IMR-90 (cell line): ENCODE results near the gene GPHA2. TPM values are rescaled to one million over a fixed set of nuclear protein-coding genes. Genes with fewer than 3 reads are reported as not detected.

Experiments
- ATAC-seq: fragments of 200-7000 bp; cut with Tn5 transposase; 2 replicates; pipeline ENCODE4 v1.9.1; 2020; ENCODE audit warnings: low read depth, mild to moderate bottlenecking, moderate library complexity
- BruUV-seq: library from RNA; stranded (reverse); fragments of 400-500 nt; replicated peaks from 2 replicates; lab custom pipeline; 2021; lab: Mats Ljungman, UMichigan
- CTCF ChIA-PET: fragments of 300-600 bp; formaldehyde crosslinking; extraction: SDS; loops from one replicate; lab custom pipeline; 2021; ENCODE audit warnings: antibody characterized with exemption; lab: Yijun Ruan, JAX
- POLR2A ChIA-PET: fragments of 300-600 bp; sonication (Branson Sonifier 250); formaldehyde crosslinking; loops from one replicate; lab custom pipeline; 2022; ENCODE audit warnings: antibody characterized with exemption; ENCODE audit not compliant: unreplicated experiment; lab: Charles Lee
- DNase-seq: peaks from one replicate; pipeline ENCODE4 v3.0.0; 2013
- H2AFZ ChIP-seq: replicated peaks from 2 replicates; pipeline ENCODE3; 2013; ENCODE audit warnings: low read length, mild to moderate bottlenecking; ENCODE audit not compliant: poor library complexity
- H2AK5ac ChIP-seq: 2 replicates; pipeline ENCODE4 v1.6.1; 2013; ENCODE audit warnings: low read depth, low read length, inconsistent platforms
- H2AK9ac ChIP-seq: replicated peaks from 2 replicates; pipeline ENCODE3; 2013; ENCODE audit warnings: mild to moderate bottlenecking, low read depth, low read length, moderate library complexity; ENCODE audit not compliant: poor library complexity
- H2BK120ac ChIP-seq: 2 replicates; pipeline ENCODE4 v1.6.1; 2013; ENCODE audit warnings: low read depth, low read length, inconsistent platforms
- H2BK15ac ChIP-seq: 3 replicates; pipeline ENCODE4 v1.6.1; 2013; ENCODE audit warnings: low read depth, low read length, inconsistent platforms
- H2BK20ac ChIP-seq: 2 replicates; pipeline ENCODE4 v1.6.1; 2013; ENCODE audit warnings: low read depth, mild to moderate bottlenecking, inconsistent platforms, low read length, moderate library complexity
- H2BK5ac ChIP-seq: 2 replicates; pipeline ENCODE4 v1.6.1; 2013; ENCODE audit warnings: mild to moderate bottlenecking, low read depth, low read length, inconsistent platforms; ENCODE audit not compliant: poor library complexity, severe bottlenecking
- H3K14ac ChIP-seq: replicated peaks from 2 replicates; pipeline ENCODE4 v1.6.1; 2013; ENCODE audit warnings: low read depth, low read length, inconsistent platforms
- H3K18ac ChIP-seq: 2 replicates; pipeline ENCODE4 v1.6.1; 2013; ENCODE audit warnings: low read depth, low read length, control low read depth
- H3K23ac ChIP-seq: 2 replicates; pipeline ENCODE4 v1.6.1; 2013; ENCODE audit warnings: low read depth, low read length, inconsistent platforms
- H3K27ac ChIP-seq: 2 replicates; pipeline ENCODE4 v1.5.1; 2013; ENCODE audit warnings: mild to moderate bottlenecking, control low read depth, low read length; ENCODE audit not compliant: insufficient read depth
- H3K27me3 ChIP-seq: 2 replicates; pipeline ENCODE4 v1.6.1; 2013; ENCODE audit warnings: low read length; ENCODE audit not compliant: control insufficient read depth, insufficient read depth
- H3K36me3 ChIP-seq: 2 replicates; pipeline ENCODE4 v1.6.1; 2013; ENCODE audit warnings: low read length, mixed read lengths; ENCODE audit not compliant: control insufficient read depth, insufficient read depth
- H3K4ac ChIP-seq: 2 replicates; pipeline ENCODE4 v1.6.1; 2013; ENCODE audit warnings: low read depth, low read length, inconsistent platforms
- H3K4me1 ChIP-seq: 2 replicates; pipeline ENCODE4 v1.6.1; 2013; ENCODE audit warnings: low read length, mixed read lengths; ENCODE audit not compliant: control insufficient read depth, insufficient read depth
- H3K4me2 ChIP-seq: 2 replicates; pipeline ENCODE4 v1.6.1; 2013; ENCODE audit warnings: low read depth, mild to moderate bottlenecking, control low read depth, low read length, moderate library complexity
- H3K4me3 ChIP-seq: 2 replicates; pipeline ENCODE4 v1.5.1; 2013; ENCODE audit warnings: low read depth, mild to moderate bottlenecking, control low read depth, low read length, moderate library complexity; ENCODE audit not compliant: insufficient read depth
- H3K56ac ChIP-seq: 2 replicates; pipeline ENCODE4 v1.6.1; 2013; ENCODE audit warnings: low read length, inconsistent platforms; ENCODE audit not compliant: insufficient read depth; ENCODE audit errors: extremely low read depth
- H3K79me1 ChIP-seq, 2 experiments: 2 replicates each; pipeline ENCODE4 v1.6.1; 2013; ENCODE audit warnings: low read length in 2 of 2, inconsistent platforms in 1 of 2, low read depth in 1 of 2
- H3K9ac ChIP-seq: 2 replicates; pipeline ENCODE4 v1.6.1; 2013; ENCODE audit warnings: low read depth, low read length, control low read depth
- H3K9me1 ChIP-seq: 2 replicates; pipeline ENCODE4 v1.6.1; 2013; ENCODE audit warnings: low read length, inconsistent platforms; ENCODE audit not compliant: insufficient read depth
- H3K9me3 ChIP-seq: 2 replicates; pipeline ENCODE4 v1.6.1; 2013; ENCODE audit warnings: low read length; ENCODE audit not compliant: control insufficient read depth, insufficient read depth
- H4K20me1 ChIP-seq: 2 replicates; pipeline ENCODE4 v1.6.1; 2013; ENCODE audit warnings: low read length, inconsistent platforms; ENCODE audit not compliant: insufficient read depth
- H4K5ac ChIP-seq: 2 replicates; pipeline ENCODE4 v1.6.1; 2013; ENCODE audit warnings: mild to moderate bottlenecking, low read depth, low read length, control low read depth
- H4K8ac ChIP-seq, 2 experiments: 2 replicates each; pipeline ENCODE4 v1.6.1; 2013; ENCODE audit warnings: low read depth in 2 of 2, low read length in 2 of 2, control low read depth in 1 of 2, inconsistent platforms in 1 of 2
- H4K91ac ChIP-seq: 2 replicates; pipeline ENCODE4 v1.6.1; 2013; ENCODE audit warnings: low read depth, low read length, inconsistent platforms; ENCODE audit not compliant: insufficient read depth
- BHLHE40 ChIP-seq: fragments of 150-350 bp; IDR thresholded peaks from 2 replicates; pipeline ENCODE4 v1.6.1; 2016; ENCODE audit warnings: mild to moderate bottlenecking, low read depth, low read length
- CEBPB ChIP-seq: IDR thresholded peaks from 2 replicates; pipeline ENCODE4 v1.6.1; 2012; ENCODE audit warnings: low read depth, low read length, improper control_type of control experiment
- FOS ChIP-seq: fragments of 150-350 bp; IDR thresholded peaks from 2 replicates; pipeline ENCODE4 v1.6.1; 2016; ENCODE audit warnings: low read depth, low read length
- MAFK ChIP-seq: IDR thresholded peaks from 2 replicates; pipeline ENCODE4 v1.6.1; 2012; ENCODE audit warnings: low read depth, low read length, improper control_type of control experiment
- MXI1 ChIP-seq: IDR thresholded peaks from 2 replicates; pipeline ENCODE4 v1.6.1; 2012; ENCODE audit warnings: low read depth, mild to moderate bottlenecking, low read length, moderate library complexity, borderline replicate concordance
- NFE2L2 ChIP-seq: fragments of 150-350 bp; IDR thresholded peaks from 2 replicates; pipeline ENCODE4 v1.6.1; 2016; ENCODE audit warnings: low read depth, mild to moderate bottlenecking, low read length
- RAD21 ChIP-seq: IDR thresholded peaks from 2 replicates; pipeline ENCODE4 v1.6.1; 2012; ENCODE audit warnings: low read length, improper control_type of control experiment
- RCOR1 ChIP-seq: IDR thresholded peaks from 2 replicates; pipeline ENCODE4 v1.6.1; 2012; ENCODE audit warnings: mild to moderate bottlenecking, low read length, improper control_type of control experiment; ENCODE audit not compliant: insufficient replicate concordance
- SMC3 ChIP-seq: fragments of 150-350 bp; IDR thresholded peaks from 2 replicates; pipeline ENCODE4 v1.6.1; 2016; ENCODE audit warnings: low read depth, mild to moderate bottlenecking, antibody characterized with exemption, low read length, moderate library complexity
- USF2 ChIP-seq: fragments of 150-350 bp; IDR thresholded peaks from 2 replicates; pipeline ENCODE4 v1.6.1; 2017; ENCODE audit warnings: mild to moderate bottlenecking, antibody characterized with exemption, low read length, low read depth
- WGBS, 2 experiments: methylation state at CpG; one replicate each; pipeline versions ENCODE4 v1.1.5 to v1.1.7; 2013; ENCODE audit warnings: missing lambda C conversion rate in 2 of 2; ENCODE audit not compliant: insufficient read length in 1 of 2; ENCODE audit errors: extremely low coverage in 2 of 2; 5-methylcytosine and 5-hydroxymethylcytosine counted together
- dilution Hi-C: fragments of 300-500 bp; cut with HindIII; formaldehyde crosslinking; loops from one replicate; pipeline ENCODE4 v1.14.3; 2018; ENCODE audit warnings: low sequenced_read_pairs; ENCODE audit not compliant: unreplicated experiment
- in situ Hi-C: fragments of 300-500 bp; cut with MboI; formaldehyde crosslinking; loops from 3 replicates; pipeline ENCODE4 v1.14.3; 2019; ENCODE audit warnings: low sequenced_read_pairs, inconsistent platforms, mixed read lengths
- intact Hi-C: fragments of 100-400 bp; cut with micrococcal nuclease; formaldehyde crosslinking; loops from 2 replicates; pipeline ENCODE4 v1.10.0; 2022
- polyA plus RNA-seq, 3 experiments: library from polyadenylated mRNA; depleted of rRNA; stranded (reverse); fragments of >200 nt; gene quantifications; 2 replicates each; pipeline ENCODE4 v1.2.3, GENCODE V29; 2012; ENCODE audit warnings: low replicate concordance in 1 of 3
- total RNA-seq: library from RNA; depleted of rRNA; stranded (reverse); fragments of >200 nt; gene quantifications from 2 replicates; pipeline ENCODE4 v1.2.3, GENCODE V29; 2012

GPHA2 gene
- total and polyA plus RNA-seq, 2 of the 4 experiments (the other 2 are of a cell fraction): not detected

- H3K27me3 ChIP-seq: no peaks in the 10 kb centered on the region
- H3K9me3 ChIP-seq: no peaks in the 10 kb centered on the region
Measured at GRCh38 chr11:64929625-64930024, 6.1 kb downstream of the GPHA2 start.

More at GRCh38 chr11:64929625-64930024, 6.1 kb downstream of the GPHA2 start:
- no peak overlapping the region for H2BK20ac ChIP-seq
- H4K20me1 ChIP-seq: peaks cover 2% of the 10 kb centered on the region
- no peak overlapping the region for H2AK9ac ChIP-seq
- no peak overlapping the region for H2BK15ac ChIP-seq
- no peak overlapping the region for H2BK120ac ChIP-seq
- no peak overlapping the region for H4K5ac ChIP-seq
- no peak overlapping the region for H2BK5ac ChIP-seq
- TF ChIP-seq CEBPB (no peak), FOS (no peak), MXI1 (no peak), RCOR1 (no peak), BHLHE40 (no peak), USF2 (no peak), MAFK (no peak), SMC3 (no peak), NFE2L2 (no peak), RAD21 (no peak)
- H2AK5ac ChIP-seq: no peak overlapping the region
- H4K91ac ChIP-seq: no peak overlapping the region
- dilution Hi-C loops (no loop called here), in situ Hi-C loops (no loop called here), intact Hi-C loops (no loop called here)
- H2AFZ ChIP-seq: no peak overlapping the region
- no peak for DNase-seq
- no peak overlapping the region for H4K8ac ChIP-seq
- no peak overlapping the region for H3K23ac ChIP-seq
- H3K79me1 ChIP-seq: peaks cover 5 to 29% of the 10 kb centered on the region in 2 experiments; a peak in 3 of 4 replicates
- H3K18ac ChIP-seq: no peak overlapping the region
- no TSS peak for BruUV-seq
- H3K4me2 ChIP-seq: no peak overlapping the region
- peaks cover 56% of the 10 kb centered on the region for H3K36me3 ChIP-seq
- H3K4me1 ChIP-seq: peaks cover 4% of the 10 kb centered on the region; the same call in 1 of the 2 replicates
- no peak overlapping the region for H3K27ac ChIP-seq
- POLR2A ChIA-PET: interaction anchor here (0.7 kb wide), 1 partner anchor 17 kb away, joined by 9 read pairs; no protein-coding TSS in a partner anchor
- no peak overlapping the region for H3K56ac ChIP-seq
- no peak overlapping the region for H3K14ac ChIP-seq
- H3K9me1 ChIP-seq: no peaks in the 10 kb centered on the region
- CTCF ChIA-PET: no interaction called here
- 100% methylated on average over 4 of the region's 7 CpGs; no CpG with 5 or more reads in 1 of the 2 experiments for WGBS, 2 experiments
- H3K4ac ChIP-seq: no peak overlapping the region
- no peak overlapping the region for H3K4me3 ChIP-seq
- no peak for ATAC-seq
- H3K9ac ChIP-seq: no peak overlapping the region
